NT2/D1 (cell line): ENCODE measurements around the gene LAMB4.

Experiments
- SUZ12 ChIP-seq: IDR thresholded peaks from 2 replicates; pipeline ENCODE4 v1.6.1; 2011; ENCODE audit not compliant: insufficient read length, insufficient read depth; ENCODE audit errors: extremely low read depth
- YY1 ChIP-seq: IDR thresholded peaks from 2 replicates; pipeline ENCODE4 v1.6.1; 2011; ENCODE audit not compliant: insufficient read length, insufficient read depth
- ZNF274 ChIP-seq: IDR thresholded peaks from 2 replicates; pipeline ENCODE4 v1.6.1; 2011; ENCODE audit warnings: mild to moderate bottlenecking, low read depth, low read length

DNA sequence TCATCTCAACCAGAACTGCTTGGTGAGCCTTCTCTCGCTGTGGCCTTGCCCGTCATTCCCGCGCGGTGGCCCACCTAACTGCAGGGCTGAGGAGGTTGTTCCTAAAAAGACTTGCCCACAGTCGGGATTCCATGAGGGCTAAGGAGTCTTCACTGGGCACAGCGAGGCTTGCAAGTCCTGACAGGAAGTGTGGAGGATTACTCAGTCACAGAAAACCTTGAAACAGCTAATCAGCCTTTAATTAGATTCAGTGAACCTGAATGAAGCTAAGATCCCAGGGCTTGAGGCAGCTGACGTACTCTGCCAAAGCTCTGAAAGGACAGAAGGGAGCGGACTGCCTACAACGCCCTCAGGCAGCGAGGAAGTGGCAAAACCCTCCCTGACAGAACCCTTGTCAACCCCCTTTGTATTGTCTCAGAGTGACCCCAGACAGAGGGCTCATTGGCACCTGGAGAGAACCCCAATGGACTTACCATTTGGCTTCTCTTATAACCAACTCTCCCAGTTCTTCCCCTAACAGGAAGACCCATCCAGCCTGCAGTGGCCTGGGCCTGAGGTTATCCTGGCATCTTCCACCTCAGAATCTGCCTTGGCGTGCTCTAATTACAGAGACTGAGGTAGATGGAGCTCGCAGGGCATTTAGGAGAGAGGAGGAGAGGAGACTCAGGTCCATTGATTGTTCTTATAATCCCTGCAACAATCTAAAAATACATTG, 2.5 kb upstream of the LAMB4 start:
- no peak for TF ChIP-seq YY1
- TF ChIP-seq ZNF274 = no peak
- no peak for TF ChIP-seq SUZ12
